T-helper 17 cell (primary cell): ENCODE measurements around the gene ATP2A3. TPM values are rescaled to one million over a fixed set of nuclear protein-coding genes. Genes with fewer than 3 reads are reported as not detected.

Experiments
- ATAC-seq: fragments of 150-1000 bp; cut with Tn5 transposase; 2 replicates; pipeline ENCODE4 v1.10.0; 2021; ENCODE audit warnings: mild to moderate bottlenecking, moderate library complexity
- DNase-seq, 3 donors: peaks; one replicate each; pipeline versions ENCODE4 v3.0.0 to v3.0.0-alpha.2; 2020 to 2021
- H3K9me3 ChIP-seq: one replicate; pipeline ENCODE4 v1.7.0; 2013; ENCODE audit warnings: low read length, mild to moderate bottlenecking; ENCODE audit not compliant: control insufficient read depth, poor library complexity, severe bottlenecking
- H3K27ac Mint-ChIP-seq: one replicate; pipeline ENCODE4 v1.8.0; 2022; ENCODE audit warnings: mild to moderate bottlenecking, moderate library complexity, mixed read lengths
- H3K27me3 Mint-ChIP-seq: one replicate; pipeline ENCODE4 v1.8.0; 2022; ENCODE audit warnings: mixed read lengths
- H3K36me3 Mint-ChIP-seq: one replicate; pipeline ENCODE4 v1.8.0; 2022; ENCODE audit warnings: low read depth, mixed read lengths
- H3K4me1 Mint-ChIP-seq: one replicate; pipeline ENCODE4 v1.8.0; 2022; ENCODE audit warnings: mild to moderate bottlenecking, mixed read lengths
- H3K4me3 Mint-ChIP-seq: one replicate; pipeline ENCODE4 v1.8.0; 2022; ENCODE audit warnings: mild to moderate bottlenecking, moderate library complexity, mixed read lengths
- total RNA-seq, 4 donors: library from RNA in 2 of 4; stranded (reverse) in 2 of 4; gene quantifications; one replicate each; pipeline ENCODE4 v1.2.3 and lab custom pipeline; 2022 to 2026

Gene ATP2A3
- total RNA-seq, 2 donors from 2014 or later = 279 to 298 TPM

DNA sequence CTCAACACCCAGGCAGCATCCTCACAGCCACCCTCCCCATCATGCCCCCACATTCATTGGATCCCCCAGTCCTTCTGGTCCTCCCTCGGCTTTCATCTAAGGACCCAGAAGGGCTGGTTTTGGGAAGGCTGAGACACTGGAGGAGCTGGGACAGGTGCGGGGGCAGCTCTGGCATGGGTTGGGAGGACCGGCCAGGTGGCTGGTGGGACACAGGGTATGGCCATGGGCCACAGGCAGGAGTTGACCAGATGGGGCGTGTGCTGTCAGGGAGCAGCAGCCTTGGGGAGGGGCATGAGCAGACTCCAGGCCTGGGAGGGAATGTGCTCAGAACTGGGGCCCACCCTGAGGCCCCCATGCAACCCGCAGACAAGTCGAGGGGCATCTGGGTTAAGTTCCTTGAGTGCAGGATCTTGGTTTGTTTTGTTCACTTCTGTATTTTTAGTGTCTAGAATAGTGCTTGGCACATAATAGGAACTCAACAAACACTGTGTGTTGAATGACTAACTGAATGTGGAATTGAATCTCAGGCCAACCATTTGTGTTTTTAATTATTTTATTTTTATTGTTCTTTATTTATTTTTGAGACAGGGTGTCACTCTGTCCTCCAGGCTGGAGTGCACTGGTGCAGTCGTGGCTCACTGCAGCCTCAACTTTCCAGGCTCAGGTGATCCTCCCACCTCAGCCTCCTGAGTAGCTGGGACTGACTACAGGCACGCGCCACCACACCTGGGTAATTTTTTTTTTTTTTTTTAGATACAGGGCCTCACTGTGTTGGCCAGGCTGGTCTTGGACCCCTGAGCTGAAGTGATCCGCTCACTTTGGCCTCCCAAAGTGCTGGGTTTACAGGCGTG, 53.6 kb downstream of the ATP2A3 start:
- peaks cover 19% of the 10 kb centered on the region for H3K4me1 Mint-ChIP-seq
- H3K4me3 Mint-ChIP-seq = no peak overlapping the region
- no peak for ATAC-seq
- DNase-seq = no peak
- no peaks in the 10 kb centered on the region for H3K27me3 Mint-ChIP-seq
- H3K36me3 Mint-ChIP-seq = no peaks in the 10 kb centered on the region
- H3K27ac Mint-ChIP-seq = peak overlapping the region; percentile 43
- H3K9me3 ChIP-seq = no peaks in the 10 kb centered on the region

DNA sequence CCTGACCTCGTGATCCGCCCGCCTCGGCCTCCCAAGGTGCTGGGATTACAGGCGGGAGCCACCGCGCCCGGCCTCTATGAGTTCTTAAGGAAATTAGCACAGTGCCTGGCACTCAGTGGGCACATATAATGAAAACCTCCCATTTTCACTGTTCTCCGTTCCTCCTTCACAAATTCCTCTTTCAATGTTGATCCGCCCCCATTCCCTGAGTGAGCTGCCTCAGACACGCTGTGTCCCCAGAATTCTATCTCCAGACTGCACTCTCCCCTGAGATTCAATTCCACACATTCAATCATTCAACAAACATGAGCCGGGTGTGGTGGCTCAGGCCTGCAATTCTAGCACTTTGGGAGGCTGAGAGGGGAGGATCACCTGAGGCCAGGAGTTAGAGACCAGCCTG, 55.0 kb downstream of the ATP2A3 start:
- Mint-ChIP-seq H3K4me1 (peaks cover 16% of the 10 kb centered on the region), H3K36me3 (no peaks in the 10 kb centered on the region), H3K27ac (no peak overlapping the region), H3K27me3 (no peaks in the 10 kb centered on the region), H3K4me3 (no peak overlapping the region)
- ATAC-seq = no peak
- no peak for DNase-seq
- H3K9me3 ChIP-seq = no peaks in the 10 kb centered on the region

DNA sequence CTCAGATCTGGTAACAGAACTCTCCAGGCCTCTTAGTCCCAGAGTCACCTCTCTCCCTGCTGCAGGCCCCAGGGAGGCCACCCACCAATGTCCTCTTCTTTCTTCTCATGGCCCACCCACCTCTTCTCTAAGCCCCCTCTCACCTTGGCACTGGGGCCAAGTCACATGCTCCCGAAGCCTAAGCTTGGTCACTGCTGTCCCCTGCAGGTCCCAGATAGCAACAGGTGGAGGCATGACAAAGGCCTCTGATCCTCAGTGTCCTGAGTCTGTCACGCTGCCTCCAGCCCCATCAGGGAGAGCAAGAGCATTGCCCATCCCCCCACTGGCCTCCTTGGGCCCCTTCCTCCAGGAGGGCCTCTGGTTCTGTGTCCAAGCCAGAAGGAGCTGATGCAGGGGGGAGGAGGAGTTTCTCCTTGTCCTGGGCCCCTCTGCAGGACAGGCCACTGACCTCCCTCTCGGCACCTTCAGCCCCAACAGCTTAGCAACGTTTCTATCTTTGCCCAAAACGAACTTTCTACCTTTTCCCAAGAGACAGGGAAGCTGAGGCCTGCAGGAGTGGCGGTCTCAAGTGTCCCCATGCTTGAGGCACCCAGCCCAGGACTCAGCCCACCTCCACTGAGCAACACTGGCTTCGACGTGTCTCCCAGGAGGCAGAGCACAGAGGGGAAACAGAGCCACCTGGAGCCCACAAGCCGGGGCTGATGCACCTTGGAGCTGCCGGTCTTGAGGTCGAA, 56.6 kb downstream of the ATP2A3 start:
- ATAC-seq = no peak
- Mint-ChIP-seq H3K36me3 (no peaks in the 10 kb centered on the region), H3K27me3 (no peaks in the 10 kb centered on the region), H3K27ac (no peak overlapping the region), H3K4me1 (peaks cover 9% of the 10 kb centered on the region), H3K4me3 (no peak overlapping the region)
- no peaks in the 10 kb centered on the region for H3K9me3 ChIP-seq
- DNase-seq = no peak

DNA sequence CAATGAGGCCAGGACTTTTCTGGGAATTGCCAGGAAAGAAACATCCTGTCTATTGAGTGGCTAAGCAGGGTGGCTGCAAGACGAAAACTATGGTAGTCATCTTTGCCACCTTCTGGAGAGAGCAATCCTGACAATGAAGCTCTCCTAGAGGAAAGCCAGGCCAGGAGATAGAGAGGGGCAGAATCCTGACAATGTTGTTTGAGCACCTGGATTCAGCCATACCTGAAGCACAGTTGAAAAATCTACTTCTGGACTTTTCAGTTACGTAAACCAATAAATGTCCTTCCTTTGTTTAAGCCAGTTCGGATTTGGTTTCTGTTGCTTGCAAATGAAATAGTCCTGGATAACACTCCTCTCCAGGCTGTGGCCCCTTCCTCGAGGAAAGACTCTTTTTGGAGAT, 57.4 kb downstream of the ATP2A3 start:
- H3K4me1 Mint-ChIP-seq = peaks cover 8% of the 10 kb centered on the region
- no peak overlapping the region for H3K27ac Mint-ChIP-seq
- no peaks in the 10 kb centered on the region for H3K9me3 ChIP-seq
- no peak for ATAC-seq
- no peak for DNase-seq
- H3K4me3 Mint-ChIP-seq = no peak overlapping the region
- H3K36me3 Mint-ChIP-seq = no peaks in the 10 kb centered on the region
- no peaks in the 10 kb centered on the region for H3K27me3 Mint-ChIP-seq

DNA sequence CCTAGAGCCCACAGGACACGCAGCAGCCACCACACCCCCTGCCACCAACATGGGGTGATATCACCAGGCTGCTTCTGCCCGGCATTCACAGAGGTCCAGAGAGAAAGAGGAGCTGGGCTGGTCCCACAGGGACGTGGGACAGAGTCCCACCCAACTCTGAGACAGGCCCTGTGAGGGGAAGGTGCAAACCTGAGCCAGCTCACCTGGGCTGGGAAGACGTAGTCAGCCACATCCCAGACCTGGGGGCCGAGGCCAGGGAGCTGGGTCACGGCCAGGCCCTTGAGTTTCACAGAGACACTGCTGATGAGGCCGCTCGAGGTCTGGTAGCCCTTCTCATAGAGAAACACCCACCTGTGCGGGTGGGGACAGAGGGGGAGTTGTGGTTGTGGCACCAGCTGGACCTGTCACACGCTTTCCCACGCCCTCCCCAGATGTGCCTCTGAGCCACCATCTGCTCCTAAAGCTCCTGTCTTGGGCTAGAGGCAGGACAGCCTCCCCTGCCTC, 59.2 kb downstream of the ATP2A3 start:
- no peaks in the 10 kb centered on the region for H3K27me3 Mint-ChIP-seq
- no peak for DNase-seq
- ATAC-seq = peak; percentile 14
- no peak overlapping the region for H3K27ac Mint-ChIP-seq
- peaks cover 3% of the 10 kb centered on the region for H3K4me1 Mint-ChIP-seq
- H3K4me3 Mint-ChIP-seq = no peak overlapping the region
- no peaks in the 10 kb centered on the region for H3K36me3 Mint-ChIP-seq
- no peaks in the 10 kb centered on the region for H3K9me3 ChIP-seq

DNA sequence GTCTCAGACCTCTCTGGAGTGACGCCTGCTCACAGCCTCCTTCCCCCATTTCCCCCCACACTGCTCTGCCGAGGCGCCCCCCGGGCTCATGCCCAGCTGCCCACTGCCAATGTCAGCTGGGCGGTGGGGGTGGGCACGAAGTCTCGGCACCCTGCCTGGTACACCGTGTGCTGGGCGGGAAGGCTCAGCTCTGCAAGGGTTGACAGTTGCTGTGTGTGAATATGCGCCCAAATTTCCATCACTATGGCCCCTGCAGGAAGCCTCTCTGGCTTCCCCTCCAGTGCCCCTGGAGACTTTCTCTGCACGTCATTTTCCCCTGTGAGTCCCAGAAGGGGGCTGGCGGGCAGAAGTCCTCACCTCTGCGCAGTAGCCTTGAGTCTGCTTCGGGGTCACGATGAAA, 59.7 kb downstream of the ATP2A3 start:
- no peak for DNase-seq
- peak; percentile 36 for ATAC-seq
- Mint-ChIP-seq H3K27me3 (no peaks in the 10 kb centered on the region), H3K4me3 (no peak overlapping the region), H3K27ac (no peak overlapping the region), H3K4me1 (peaks cover 3% of the 10 kb centered on the region), H3K36me3 (no peaks in the 10 kb centered on the region)
- no peaks in the 10 kb centered on the region for H3K9me3 ChIP-seq

DNA sequence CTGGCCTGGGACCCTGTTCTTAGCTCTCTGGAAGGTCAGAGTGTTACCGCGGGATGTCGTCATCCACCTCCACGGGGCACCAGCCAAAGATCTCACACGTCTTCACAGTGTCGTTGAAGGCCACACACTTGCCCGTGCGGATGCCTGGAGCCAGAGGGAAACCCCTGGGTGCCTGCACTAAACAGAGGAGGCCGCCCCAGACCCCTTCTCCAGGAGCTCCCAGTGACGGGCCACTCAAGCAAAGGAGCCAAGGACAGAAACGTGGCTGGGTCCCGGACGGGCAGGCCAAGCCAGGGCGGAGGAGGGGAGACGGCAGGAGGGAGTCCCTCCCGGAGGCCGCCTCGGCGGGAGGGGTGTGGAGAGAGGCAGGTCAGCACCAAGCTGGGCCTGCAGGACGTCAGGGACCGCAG, 60.4 kb downstream of the ATP2A3 start:
- ATAC-seq (no peak), DNase-seq (no peak)
- Mint-ChIP-seq H3K4me1 (peaks cover 3% of the 10 kb centered on the region), H3K36me3 (no peaks in the 10 kb centered on the region), H3K27ac (no peak overlapping the region), H3K27me3 (no peaks in the 10 kb centered on the region), H3K4me3 (no peak overlapping the region)
- H3K9me3 ChIP-seq = no peaks in the 10 kb centered on the region

DNA sequence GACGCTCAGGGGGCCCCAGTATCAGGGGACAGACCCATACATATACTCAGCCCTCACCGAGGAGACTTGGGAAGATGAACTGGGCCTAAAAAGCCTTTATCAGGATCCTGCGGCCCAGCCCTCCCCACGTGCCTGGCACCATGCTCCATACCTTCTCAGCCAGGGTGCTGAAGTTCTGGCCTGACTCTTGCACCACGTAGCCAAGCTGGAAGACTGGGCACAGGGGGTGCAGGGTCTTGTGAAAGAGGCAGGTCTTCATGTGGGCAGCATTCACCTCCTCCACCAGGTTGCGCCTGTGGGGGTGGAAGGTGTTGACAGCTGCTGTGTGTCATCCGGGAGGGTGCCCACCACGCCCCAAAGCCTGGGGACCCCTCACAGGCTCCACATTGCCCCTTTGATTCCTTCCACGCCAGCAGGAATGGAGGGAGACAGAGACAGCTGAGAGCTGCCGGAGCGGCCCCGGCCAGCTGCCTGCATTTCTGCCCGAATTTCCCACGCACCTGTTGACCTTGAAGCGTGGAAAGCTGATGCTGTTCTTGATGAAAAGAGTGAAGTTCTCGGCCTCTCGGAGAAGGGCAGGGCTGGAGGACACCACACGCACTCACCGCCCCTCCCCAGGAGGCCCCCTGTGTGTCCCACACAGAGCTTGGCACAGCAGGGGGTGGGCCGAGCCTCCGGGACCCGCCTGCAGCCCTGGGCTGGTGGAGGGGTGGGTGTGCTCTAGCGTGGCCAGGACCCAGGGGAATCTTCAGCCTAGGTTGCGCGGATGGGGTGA, 61.0 kb downstream of the ATP2A3 start:
- H3K36me3 Mint-ChIP-seq = no peaks in the 10 kb centered on the region
- ATAC-seq (no peak), DNase-seq (no peak)
- H3K4me3 Mint-ChIP-seq = no peak overlapping the region
- no peaks in the 10 kb centered on the region for H3K27me3 Mint-ChIP-seq
- no peaks in the 10 kb centered on the region for H3K9me3 ChIP-seq
- no peak overlapping the region for H3K27ac Mint-ChIP-seq
- H3K4me1 Mint-ChIP-seq = peaks cover 3% of the 10 kb centered on the region

DNA sequence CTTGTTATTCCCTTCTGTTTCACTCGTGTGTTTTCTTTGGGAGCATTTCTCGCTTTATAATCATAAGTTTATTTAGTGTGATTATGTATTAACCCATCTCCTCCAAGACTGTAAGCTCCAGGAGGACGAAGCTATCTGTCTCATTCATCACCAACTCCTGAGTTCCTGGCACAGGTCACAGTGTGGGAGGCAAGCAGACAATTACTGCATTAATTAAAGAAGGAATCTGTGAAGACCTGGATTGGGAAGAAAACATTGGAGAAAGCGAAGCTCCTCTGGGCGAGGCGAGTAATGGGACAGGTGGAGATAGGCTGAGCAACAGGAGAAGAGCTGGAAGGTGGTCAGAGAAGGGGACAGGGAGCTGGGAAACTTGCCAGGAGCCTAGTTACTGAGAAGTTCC, 63.6 kb downstream of the ATP2A3 start:
- Mint-ChIP-seq H3K36me3 (no peaks in the 10 kb centered on the region), H3K4me3 (no peak overlapping the region), H3K27me3 (no peaks in the 10 kb centered on the region), H3K4me1 (peaks cover 3% of the 10 kb centered on the region), H3K27ac (no peak overlapping the region)
- no peak for ATAC-seq
- no peak for DNase-seq
- no peaks in the 10 kb centered on the region for H3K9me3 ChIP-seq

DNA sequence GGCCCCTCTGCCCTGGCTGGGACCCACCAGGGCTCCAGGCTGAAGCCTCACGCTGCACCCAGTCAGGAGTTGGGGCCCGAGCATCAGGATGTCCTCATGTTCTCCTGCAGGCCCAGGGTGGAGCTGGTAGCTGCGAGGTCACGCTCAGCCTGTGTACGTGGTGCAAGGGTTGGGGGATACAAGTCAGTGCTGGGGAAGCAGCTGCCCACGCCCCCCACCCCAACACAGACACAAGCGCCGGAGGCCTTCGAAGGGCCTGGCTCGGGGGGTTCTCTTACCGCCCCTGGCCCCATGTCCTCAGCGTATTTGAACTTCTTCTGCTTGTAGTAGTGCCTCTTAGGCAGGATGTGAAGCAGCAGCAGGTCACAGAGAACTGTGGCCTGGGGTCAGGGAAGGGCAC, 66.5 kb downstream of the ATP2A3 start:
- no peak overlapping the region for H3K4me3 Mint-ChIP-seq
- no peak for ATAC-seq
- peaks cover 15% of the 10 kb centered on the region for H3K4me1 Mint-ChIP-seq
- no peaks in the 10 kb centered on the region for H3K27me3 Mint-ChIP-seq
- H3K27ac Mint-ChIP-seq = no peak overlapping the region
- no peaks in the 10 kb centered on the region for H3K36me3 Mint-ChIP-seq
- no peaks in the 10 kb centered on the region for H3K9me3 ChIP-seq
- no peak for DNase-seq

DNA sequence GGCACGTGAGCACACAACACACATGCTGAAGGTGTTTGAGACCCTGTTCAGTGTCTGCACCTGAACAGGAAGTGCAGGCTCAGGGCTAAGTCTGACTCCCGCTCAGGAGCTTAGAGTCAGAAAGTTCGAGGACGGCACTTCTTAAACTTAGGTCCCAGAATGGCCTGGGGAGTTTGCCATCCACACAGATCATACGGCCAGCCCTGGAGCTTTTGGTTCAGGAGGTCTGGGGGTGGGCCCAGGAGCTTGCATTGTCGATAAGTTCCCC, 67.3 kb downstream of the ATP2A3 start:
- ATAC-seq (no peak), DNase-seq (no peak)
- H3K36me3 Mint-ChIP-seq = no peaks in the 10 kb centered on the region
- no peaks in the 10 kb centered on the region for H3K9me3 ChIP-seq
- no peak overlapping the region for H3K27ac Mint-ChIP-seq
- peaks cover 18% of the 10 kb centered on the region for H3K4me1 Mint-ChIP-seq
- H3K27me3 Mint-ChIP-seq = no peaks in the 10 kb centered on the region
- no peak overlapping the region for H3K4me3 Mint-ChIP-seq

DNA sequence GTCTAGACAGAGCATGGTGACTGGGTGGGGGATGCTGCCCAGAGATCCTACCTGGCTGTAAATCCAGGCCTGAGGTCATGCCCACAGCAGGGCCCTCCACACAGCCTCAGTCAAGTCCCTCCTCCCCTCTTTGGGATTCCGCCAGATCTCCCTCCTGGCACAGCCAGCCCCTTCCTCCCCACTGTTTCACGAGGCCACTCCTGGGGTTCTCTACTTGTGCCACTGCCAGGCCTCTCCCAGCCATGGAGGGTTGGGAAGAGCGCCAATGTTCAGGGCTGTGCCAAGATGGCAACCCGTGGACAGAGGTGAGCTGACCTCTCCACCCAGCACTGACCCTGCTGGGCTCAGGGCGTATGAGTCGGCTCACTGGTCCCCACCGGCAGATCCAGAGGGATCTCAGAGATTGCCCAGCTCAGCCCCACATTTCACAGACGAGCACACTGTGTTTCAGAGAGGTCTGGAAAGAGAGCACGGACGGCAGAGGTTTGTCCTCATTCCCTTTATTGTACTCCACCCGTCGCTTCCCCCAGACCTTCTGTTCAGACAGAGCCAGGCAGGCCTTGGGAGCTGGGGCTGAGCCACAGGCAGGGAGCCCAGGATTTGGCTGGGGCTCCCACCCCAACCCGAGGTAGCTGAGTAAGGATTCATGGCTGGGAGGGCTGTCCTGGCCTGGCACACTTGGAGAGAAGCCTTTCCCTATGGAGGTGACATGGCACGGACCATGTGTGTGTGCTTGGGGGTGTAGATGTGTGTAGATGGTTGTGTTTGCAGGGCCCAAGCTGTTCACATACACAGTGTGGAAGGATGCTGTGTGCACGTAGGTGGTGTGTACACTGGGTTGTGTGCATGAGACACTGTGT, 67.9 kb downstream of the ATP2A3 start:
- Mint-ChIP-seq H3K4me1 (peaks cover 23% of the 10 kb centered on the region), H3K4me3 (no peak overlapping the region), H3K27me3 (no peaks in the 10 kb centered on the region), H3K36me3 (no peaks in the 10 kb centered on the region), H3K27ac (no peak overlapping the region)
- no peak for DNase-seq
- no peak for ATAC-seq
- no peaks in the 10 kb centered on the region for H3K9me3 ChIP-seq

DNA sequence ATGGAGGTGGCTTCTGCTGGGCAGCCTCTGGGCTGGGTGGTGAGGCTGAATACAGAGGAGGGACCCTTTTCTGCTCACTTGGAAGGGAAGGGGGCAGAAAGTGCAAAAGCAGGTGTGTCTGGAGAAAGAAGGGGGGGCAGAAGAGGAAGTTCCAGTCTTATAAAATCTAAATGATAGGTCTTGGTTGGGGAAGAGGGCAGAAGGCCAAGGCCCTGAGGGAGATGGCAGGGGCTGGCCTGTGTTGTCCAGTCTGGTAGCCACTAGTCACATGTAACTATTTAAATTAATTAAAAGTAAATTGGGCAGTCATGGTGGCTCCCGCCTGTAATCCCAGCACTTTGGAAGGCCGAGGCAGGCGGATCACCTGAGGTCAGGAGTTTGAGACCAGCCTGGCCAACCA, 68.9 kb downstream of the ATP2A3 start:
- Mint-ChIP-seq H3K27me3 (no peaks in the 10 kb centered on the region), H3K4me1 (peaks cover 28% of the 10 kb centered on the region), H3K27ac (peak overlapping the region; percentile 6), H3K36me3 (no peaks in the 10 kb centered on the region), H3K4me3 (no peak overlapping the region)
- no peaks in the 10 kb centered on the region for H3K9me3 ChIP-seq
- DNase-seq = no peak
- ATAC-seq = no peak
